ENCODE data around the gene TBXT. TPM values are rescaled to one million over a fixed set of nuclear protein-coding genes. Genes with fewer than 3 reads are reported as not detected.
A peak's percentile ranks its signal among the peaks of the same experiment; 100 is the strongest.

Gene TBXT
- total RNA-seq (2012; rRNA removed): not detected in 2 replicates

GRCh38 chr6:166167801-166168615, at the start of gene TBXT:
Gene TBXT (minus strand): TSS chr6:166167851. CDS start chr6:166167591, 260 bp downstream.
- no peak within 1 kb of the TSS for H3K9ac ChIP-seq (ENCODE audit: low read depth, low read length)
- peaks cover 89% of the 10 kb centered on the region for H3K27me3 ChIP-seq (ENCODE audit: control insufficient read depth, insufficient read depth, low read length)

GRCh38 chr6:166207284-166207561, 39.6 kb upstream of the TBXT start:
- Histone ChIP-seq H3K9me3 (replicated peaks; ENCODE audit: low read length) (no peaks in the 10 kb centered on the region), H3K9ac (ENCODE audit: low read depth, low read length) (no peak overlapping the region), H3K4me1 (ENCODE audit: control insufficient read depth, insufficient read depth, low read length) (no peaks in the 10 kb centered on the region), H3K4me2 (ENCODE audit: low read length) (no peak overlapping the region), H3K27me3 (ENCODE audit: control insufficient read depth, insufficient read depth, low read length) (peaks cover 5% of the 10 kb centered on the region), H3K4me3 (ENCODE audit: low read length) (no peak overlapping the region), H3K36me3 (ENCODE audit: insufficient read depth, low read length) (no peaks in the 10 kb centered on the region)

More at GRCh38 chr6:166167801-166168615, at the start of gene TBXT:
- H3K36me3 ChIP-seq (ENCODE audit: insufficient read depth, low read length): no peaks in the 10 kb centered on the region
- peaks cover 7% of the 10 kb centered on the region for H3K4me1 ChIP-seq (ENCODE audit: control insufficient read depth, insufficient read depth, low read length)
- peak within 1 kb of the TSS; percentile 66 for H3K4me2 ChIP-seq (ENCODE audit: low read length)
- H3K9me3 ChIP-seq (replicated peaks; ENCODE audit: low read length): no peaks in the 10 kb centered on the region
- H3K4me3 ChIP-seq (ENCODE audit: low read length): no peak within 1 kb of the TSS

- Histone ChIP-seq H3K4me3 (ENCODE audit: low read length) (no peak overlapping the region), H3K36me3 (ENCODE audit: insufficient read depth, low read length) (no peaks in the 10 kb centered on the region), H3K9me3 (replicated peaks; ENCODE audit: low read length) (no peaks in the 10 kb centered on the region), H3K27me3 (ENCODE audit: control insufficient read depth, insufficient read depth, low read length) (peaks cover 5% of the 10 kb centered on the region), H3K9ac (ENCODE audit: low read depth, low read length) (no peak overlapping the region), H3K4me1 (ENCODE audit: control insufficient read depth, insufficient read depth, low read length) (no peaks in the 10 kb centered on the region), H3K4me2 (ENCODE audit: low read length) (no peak overlapping the region)
Measured at GRCh38 chr6:166206510-166207283, 39.0 kb upstream of the TBXT start.

GRCh38 chr6:166206066-166206465, 38.4 kb upstream of the TBXT start:
- Histone ChIP-seq H3K9me3 (replicated peaks; ENCODE audit: low read length) (no peaks in the 10 kb centered on the region), H3K4me1 (ENCODE audit: control insufficient read depth, insufficient read depth, low read length) (no peaks in the 10 kb centered on the region), H3K4me2 (ENCODE audit: low read length) (no peak overlapping the region), H3K9ac (ENCODE audit: low read depth, low read length) (no peak overlapping the region), H3K4me3 (ENCODE audit: low read length) (no peak overlapping the region), H3K36me3 (ENCODE audit: insufficient read depth, low read length) (no peaks in the 10 kb centered on the region), H3K27me3 (ENCODE audit: control insufficient read depth, insufficient read depth, low read length) (peaks cover 5% of the 10 kb centered on the region)

GRCh38 chr6:166204852-166205650, 37.4 kb upstream of the TBXT start:
- H3K27me3 ChIP-seq (ENCODE audit: control insufficient read depth, insufficient read depth, low read length): peaks cover 5% of the 10 kb centered on the region
- no peaks in the 10 kb centered on the region for H3K9me3 ChIP-seq (replicated peaks; ENCODE audit: low read length)
- no peak overlapping the region for H3K4me3 ChIP-seq (ENCODE audit: low read length)
- no peak overlapping the region for H3K4me2 ChIP-seq (ENCODE audit: low read length)
- no peak overlapping the region for H3K9ac ChIP-seq (ENCODE audit: low read depth, low read length)
- no peaks in the 10 kb centered on the region for H3K36me3 ChIP-seq (ENCODE audit: insufficient read depth, low read length)
- no peaks in the 10 kb centered on the region for H3K4me1 ChIP-seq (ENCODE audit: control insufficient read depth, insufficient read depth, low read length)

GRCh38 chr6:166203641-166204222, 36.1 kb upstream of the TBXT start:
- Histone ChIP-seq H3K4me1 (ENCODE audit: control insufficient read depth, insufficient read depth, low read length) (no peaks in the 10 kb centered on the region), H3K36me3 (ENCODE audit: insufficient read depth, low read length) (no peaks in the 10 kb centered on the region), H3K4me2 (ENCODE audit: low read length) (no peak overlapping the region), H3K4me3 (ENCODE audit: low read length) (no peak overlapping the region), H3K27me3 (ENCODE audit: control insufficient read depth, insufficient read depth, low read length) (no peaks in the 10 kb centered on the region), H3K9ac (ENCODE audit: low read depth, low read length) (no peak overlapping the region), H3K9me3 (replicated peaks; ENCODE audit: low read length) (no peaks in the 10 kb centered on the region)

- H3K9ac ChIP-seq (ENCODE audit: low read depth, low read length): no peak overlapping the region
- H3K36me3 ChIP-seq (ENCODE audit: insufficient read depth, low read length): no peaks in the 10 kb centered on the region
- peaks cover 2% of the 10 kb centered on the region for H3K27me3 ChIP-seq (ENCODE audit: control insufficient read depth, insufficient read depth, low read length)
- H3K4me3 ChIP-seq (ENCODE audit: low read length): no peak overlapping the region
- H3K9me3 ChIP-seq (replicated peaks; ENCODE audit: low read length): no peaks in the 10 kb centered on the region
- H3K4me1 ChIP-seq (ENCODE audit: control insufficient read depth, insufficient read depth, low read length): no peaks in the 10 kb centered on the region
- H3K4me2 ChIP-seq (ENCODE audit: low read length): no peak overlapping the region
Measured at GRCh38 chr6:166203003-166203640, 35.5 kb upstream of the TBXT start.

- no peaks in the 10 kb centered on the region for H3K36me3 ChIP-seq (ENCODE audit: insufficient read depth, low read length)
- no peak overlapping the region for H3K4me2 ChIP-seq (ENCODE audit: low read length)
- no peaks in the 10 kb centered on the region for H3K4me1 ChIP-seq (ENCODE audit: control insufficient read depth, insufficient read depth, low read length)
- no peak overlapping the region for H3K4me3 ChIP-seq (ENCODE audit: low read length)
- no peaks in the 10 kb centered on the region for H3K9me3 ChIP-seq (replicated peaks; ENCODE audit: low read length)
- H3K27me3 ChIP-seq (ENCODE audit: control insufficient read depth, insufficient read depth, low read length): peaks cover 9% of the 10 kb centered on the region
- no peak overlapping the region for H3K9ac ChIP-seq (ENCODE audit: low read depth, low read length)
Measured at GRCh38 chr6:166202321-166202733, 34.7 kb upstream of the TBXT start.

- Histone ChIP-seq H3K27me3 (ENCODE audit: control insufficient read depth, insufficient read depth, low read length) (peaks cover 11% of the 10 kb centered on the region), H3K9ac (ENCODE audit: low read depth, low read length) (no peak overlapping the region), H3K4me2 (ENCODE audit: low read length) (no peak overlapping the region), H3K36me3 (ENCODE audit: insufficient read depth, low read length) (no peaks in the 10 kb centered on the region), H3K9me3 (replicated peaks; ENCODE audit: low read length) (no peaks in the 10 kb centered on the region), H3K4me1 (ENCODE audit: control insufficient read depth, insufficient read depth, low read length) (no peaks in the 10 kb centered on the region), H3K4me3 (ENCODE audit: low read length) (no peak overlapping the region)
Measured at GRCh38 chr6:166201878-166202277, 34.2 kb upstream of the TBXT start.

GRCh38 chr6:166197361-166197760, 29.7 kb upstream of the TBXT start:
- Histone ChIP-seq H3K4me2 (ENCODE audit: low read length) (no peak overlapping the region), H3K27me3 (ENCODE audit: control insufficient read depth, insufficient read depth, low read length) (peaks cover 21% of the 10 kb centered on the region), H3K36me3 (ENCODE audit: insufficient read depth, low read length) (no peaks in the 10 kb centered on the region), H3K9me3 (replicated peaks; ENCODE audit: low read length) (no peaks in the 10 kb centered on the region), H3K9ac (ENCODE audit: low read depth, low read length) (no peak overlapping the region), H3K4me1 (ENCODE audit: control insufficient read depth, insufficient read depth, low read length) (no peaks in the 10 kb centered on the region), H3K4me3 (ENCODE audit: low read length) (no peak overlapping the region)

GRCh38 chr6:166195860-166196238, 28.2 kb upstream of the TBXT start:
- Histone ChIP-seq H3K4me2 (ENCODE audit: low read length) (no peak overlapping the region), H3K4me1 (ENCODE audit: control insufficient read depth, insufficient read depth, low read length) (no peaks in the 10 kb centered on the region), H3K9ac (ENCODE audit: low read depth, low read length) (no peak overlapping the region), H3K27me3 (ENCODE audit: control insufficient read depth, insufficient read depth, low read length) (peaks cover 21% of the 10 kb centered on the region), H3K4me3 (ENCODE audit: low read length) (no peak overlapping the region), H3K36me3 (ENCODE audit: insufficient read depth, low read length) (no peaks in the 10 kb centered on the region), H3K9me3 (replicated peaks; ENCODE audit: low read length) (no peaks in the 10 kb centered on the region)

All from skeletal muscle satellite cell (primary cell).